ENCODE data around the gene ANKRD36B.
A peak's percentile ranks its signal among the peaks of the same experiment; 100 is the strongest.
"Not testable (repeated sequence)": the region's sequence is repeated elsewhere in the genome, so short reads cannot be mapped to it uniquely, and the experiment has no call there.

ANKRD36B gene

DNA sequence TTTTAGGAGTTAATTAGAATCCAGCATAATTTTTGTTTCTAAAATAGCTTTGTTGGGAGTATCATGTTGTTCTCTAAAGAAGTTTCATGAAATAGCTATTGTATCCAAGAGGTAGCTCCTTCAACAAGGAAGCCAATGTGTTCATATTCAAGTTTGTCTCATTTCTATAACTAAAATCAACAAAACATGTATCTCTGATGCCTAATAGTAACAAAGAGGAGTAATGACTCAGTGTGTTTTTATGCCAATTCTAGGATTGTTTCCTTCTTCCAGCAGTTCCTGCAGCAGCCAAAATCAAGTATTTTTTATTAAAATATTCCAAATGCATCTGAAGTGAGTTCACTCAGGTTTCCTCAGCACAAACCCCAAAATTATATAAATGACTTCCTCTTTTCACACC, 41.1 kb downstream of the ANKRD36B start:
- not testable (repeated sequence) for DNase-seq

DNA sequence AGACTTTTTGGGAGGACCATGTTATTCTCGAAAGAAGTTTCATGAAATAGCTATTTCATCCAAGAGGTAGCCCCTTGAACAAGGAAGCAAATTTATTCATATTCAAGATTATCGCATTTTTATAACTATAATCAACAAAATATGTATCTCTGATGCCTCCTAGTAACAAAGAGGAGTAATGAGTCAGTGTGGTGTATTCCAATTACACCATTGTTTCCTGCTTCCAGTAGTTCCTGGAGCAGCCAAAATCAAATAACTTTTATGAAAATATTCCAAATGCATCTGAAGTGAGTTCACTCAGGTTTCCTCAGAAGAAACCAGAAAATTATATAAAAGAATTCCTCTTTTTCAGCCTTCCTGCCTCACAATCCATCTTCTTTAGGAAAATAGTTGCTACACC, 43.0 kb downstream of the ANKRD36B start:
- DNase-seq: no peak

GRCh38 chr2:97544911-97545310, 44.8 kb downstream of the ANKRD36B start:
- DNase-seq: not testable (repeated sequence)

- DNase-seq: not testable (repeated sequence)
Measured at GRCh38 chr2:97525904-97526303, 63.8 kb downstream of the ANKRD36B start.

GRCh38 chr2:97523816-97524215, 65.9 kb downstream of the ANKRD36B start:
- DNase-seq: not testable (repeated sequence)

DNA sequence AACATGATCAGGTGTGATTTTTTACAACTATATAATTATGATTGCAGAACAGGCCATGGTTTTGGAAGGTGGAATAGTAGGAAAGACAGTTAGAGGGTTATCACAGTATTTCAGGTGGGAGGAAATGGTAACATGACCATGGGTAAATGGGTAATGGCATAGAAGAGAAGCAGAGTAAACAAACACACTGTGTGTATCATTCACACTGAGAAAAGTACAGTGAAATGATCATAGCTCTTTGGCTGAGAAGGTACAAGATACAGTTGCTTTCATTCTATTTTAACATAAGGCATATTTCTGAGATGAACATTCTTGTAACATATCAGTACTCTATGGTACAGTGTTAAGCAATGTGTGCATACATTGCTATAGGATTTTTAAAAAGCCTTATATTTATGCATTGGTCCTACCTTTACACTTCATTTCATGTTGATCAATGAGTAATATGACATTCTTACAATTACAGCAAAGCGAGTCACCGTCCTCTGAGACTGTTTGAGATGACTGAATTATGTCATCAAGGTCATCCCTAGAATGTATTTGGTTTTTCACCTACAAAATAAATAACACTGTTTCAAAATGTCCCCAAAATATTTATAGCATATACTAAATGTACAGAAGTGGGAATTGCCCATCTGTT, 66.6 kb downstream of the ANKRD36B start:
- not testable (repeated sequence) for DNase-seq

DNA sequence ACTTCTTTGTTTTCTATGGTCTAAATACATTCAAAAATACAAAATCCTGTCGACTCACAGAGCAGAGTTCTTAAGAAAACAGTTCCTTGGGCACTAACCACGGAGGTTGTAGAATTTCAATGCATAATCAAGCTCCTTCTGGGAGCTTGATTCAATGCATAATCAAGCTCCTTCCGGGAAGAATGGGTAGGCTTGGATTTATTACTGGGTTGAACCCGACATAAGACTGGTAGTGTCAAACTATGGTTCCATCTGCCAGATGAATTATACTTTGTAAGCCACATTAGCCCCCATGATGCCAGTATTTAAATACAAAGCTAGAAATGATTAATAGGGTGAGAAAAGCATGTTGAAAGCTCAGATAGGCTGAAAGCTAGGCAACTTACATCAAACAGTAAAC, 94.0 kb downstream of the ANKRD36B start:
- DNase-seq: not testable (repeated sequence)

DNA sequence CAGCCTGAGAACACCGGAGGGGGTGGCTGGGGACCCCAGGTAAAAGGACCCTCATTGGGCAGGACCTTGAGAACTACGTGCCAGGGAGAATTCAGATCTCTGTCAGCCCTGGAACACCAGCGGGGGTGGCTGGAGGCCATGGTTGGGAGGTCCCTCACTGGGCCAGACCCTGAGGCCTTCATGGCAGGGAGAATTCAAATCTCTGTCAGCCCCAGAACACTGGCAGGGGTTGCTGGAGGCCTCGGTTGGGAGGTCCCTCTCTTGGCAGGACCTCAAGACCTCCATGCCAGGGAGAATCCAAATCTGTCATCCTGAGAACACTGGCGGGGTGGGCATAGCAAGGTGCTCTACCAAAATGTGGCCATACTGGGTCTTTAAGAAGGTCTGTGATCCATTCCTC, 99.5 kb downstream of the ANKRD36B start:
- DNase-seq: peak; percentile 45
